Measurements from ENCODE around the gene CHD6.

DNA sequence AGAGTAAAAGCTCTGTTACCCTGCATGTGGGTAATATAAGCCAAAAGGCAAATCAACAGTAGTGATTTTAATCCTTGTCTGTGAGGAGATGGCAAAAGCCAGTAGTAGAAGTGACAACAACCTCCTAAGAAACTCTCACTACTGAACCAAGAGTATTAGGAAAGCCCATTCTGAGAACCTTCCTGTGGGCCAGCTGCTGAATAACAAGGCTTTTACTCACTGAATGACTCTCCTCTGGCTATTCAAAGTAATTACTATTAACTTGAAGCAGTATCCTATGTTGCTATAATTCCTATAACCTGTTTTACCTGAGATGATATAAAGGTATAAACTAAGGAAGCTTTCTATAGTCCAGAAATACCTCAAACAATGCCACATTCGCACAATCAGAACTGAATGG lies 55.1 kb downstream of the CHD6 start:
- TF ChIP-seq POLR2A (IDR thresholded peaks at IDR 0.05): no peak
- TF ChIP-seq CTCF (IDR thresholded peaks at IDR 0.05): no peak

All from heart left ventricle (tissue), 13 donors.